Activated CD8-positive, alpha-beta memory T cell treated with anti-CD3 and anti-CD28 coated beads, Interleukin-2, amount 50 U/mL, for 24 hours (primary cell): ENCODE results near the gene AURKA.
"Not testable (repeated sequence)": the region's sequence is repeated elsewhere in the genome, so short reads cannot be mapped to it uniquely, and the experiment has no call there.

Source experiments
- DNase-seq: peaks from one replicate; pipeline ENCODE4 v3.0.0-alpha.2; 2020; ENCODE audit errors: extremely low read depth

Gene AURKA

GRCh38 chr20:56391596-56392131 lies 351 bp downstream of the AURKA start:
- no peak for DNase-seq

- DNase-seq, result no peak
These were observed 978 bp downstream of the AURKA start for GRCh38 chr20:56391037-56391436.

GRCh38 chr20:56390396-56390795 lies 1.6 kb downstream of the AURKA start:
- DNase-seq, result not testable (repeated sequence)

- no peak for DNase-seq
These were observed 2.2 kb downstream of the AURKA start for GRCh38 chr20:56389807-56390206.

GRCh38 chr20:56388882-56389281 lies 3.1 kb downstream of the AURKA start:
- DNase-seq, result no peak

- DNase-seq, result no peak
These were observed 5.8 kb downstream of the AURKA start for GRCh38 chr20:56386219-56386618.

GRCh38 chr20:56385130-56385529 lies 6.9 kb downstream of the AURKA start:
- no peak for DNase-seq

- DNase-seq, result no peak
These were observed 8.7 kb downstream of the AURKA start for GRCh38 chr20:56383334-56383733.

- DNase-seq, result no peak
These were observed 9.3 kb downstream of the AURKA start for GRCh38 chr20:56382696-56383095.

GRCh38 chr20:56381501-56381900 lies 10.5 kb downstream of the AURKA start:
- DNase-seq, result no peak

- DNase-seq, result no peak
These were observed 11.6 kb downstream of the AURKA start for GRCh38 chr20:56380375-56380774.

- no peak for DNase-seq
These were observed 13.6 kb downstream of the AURKA start for GRCh38 chr20:56378386-56378785.

GRCh38 chr20:56376331-56376730 lies 15.7 kb downstream of the AURKA start:
- DNase-seq, result no peak

GRCh38 chr20:56373942-56374341 lies 18.1 kb downstream of the AURKA start:
- no peak for DNase-seq

- no peak for DNase-seq
These were observed 19.2 kb downstream of the AURKA start for GRCh38 chr20:56372850-56373249.

GRCh38 chr20:56371977-56372376 lies 20.0 kb downstream of the AURKA start:
- DNase-seq, result no peak

GRCh38 chr20:56369179-56369578 lies 22.8 kb downstream of the AURKA start:
- DNase-seq, result no peak

- DNase-seq, result no peak
These were observed 23.5 kb downstream of the AURKA start for GRCh38 chr20:56368351-56369134.

- no peak for DNase-seq
These were observed 28.5 kb downstream of the AURKA start for GRCh38 chr20:56363491-56363890.

GRCh38 chr20:56362833-56363413 lies 29.1 kb downstream of the AURKA start:
- no peak for DNase-seq

GRCh38 chr20:56361900-56362299 lies 30.1 kb downstream of the AURKA start:
- no peak for DNase-seq

GRCh38 chr20:56360908-56361205 lies 31.2 kb downstream of the AURKA start:
- DNase-seq, result no peak

GRCh38 chr20:56360133-56360907 lies 31.7 kb downstream of the AURKA start:
- no peak for DNase-seq
